ENCODE data around the gene GATA5.

The GATA5 gene

GRCh38 chr20:62424249-62425107 lies 51.3 kb downstream of the GATA5 start:
- Histone ChIP-seq H3K9ac (ENCODE audit: low read length) (no peak overlapping the region), H3K9me3 (ENCODE audit: control insufficient read depth, low read length) (no peaks in the 10 kb centered on the region), H3K4me3 (ENCODE audit: low read length) (no peak overlapping the region), H3K4me1 (ENCODE audit: control insufficient read depth, insufficient read depth, low read length) (no peaks in the 10 kb centered on the region), H3K27me3 (replicated peaks; ENCODE audit: control insufficient read depth, insufficient read depth, low read length) (peaks cover 46% of the 10 kb centered on the region), H3K36me3 (ENCODE audit: control insufficient read depth, insufficient read depth, low read length, severe bottlenecking) (no peaks in the 10 kb centered on the region)
- no peak for DNase-seq (ENCODE audit: low read depth)

DNA sequence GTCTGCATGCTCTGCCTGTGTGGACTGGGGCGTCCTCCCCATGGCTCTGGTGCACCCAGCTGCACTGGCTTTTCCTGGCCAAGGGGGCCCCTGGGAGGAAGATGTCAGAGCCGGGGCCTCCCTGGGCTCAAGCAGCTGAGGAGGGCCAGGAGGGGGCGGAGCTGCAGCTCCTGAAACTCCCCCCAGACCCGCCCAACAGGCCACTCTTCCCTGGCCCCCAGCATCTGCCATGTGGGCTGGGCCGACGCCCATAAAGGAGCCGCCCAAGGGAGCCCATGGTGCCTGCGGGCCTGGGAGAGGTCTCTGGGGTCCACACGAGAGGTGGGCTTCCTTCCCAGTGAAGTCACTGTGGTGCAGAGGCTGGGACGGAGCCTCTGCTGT lies 52.5 kb downstream of the GATA5 start:
- Histone ChIP-seq H3K36me3 (ENCODE audit: control insufficient read depth, insufficient read depth, low read length, severe bottlenecking) (no peaks in the 10 kb centered on the region), H3K4me3 (ENCODE audit: low read length) (no peak overlapping the region), H3K4me1 (ENCODE audit: control insufficient read depth, insufficient read depth, low read length) (no peaks in the 10 kb centered on the region), H3K9me3 (ENCODE audit: control insufficient read depth, low read length) (no peaks in the 10 kb centered on the region), H3K9ac (ENCODE audit: low read length) (no peak overlapping the region), H3K27me3 (replicated peaks; ENCODE audit: control insufficient read depth, insufficient read depth, low read length) (peaks cover 48% of the 10 kb centered on the region)
- DNase-seq (ENCODE audit: low read depth), result no peak

DNA sequence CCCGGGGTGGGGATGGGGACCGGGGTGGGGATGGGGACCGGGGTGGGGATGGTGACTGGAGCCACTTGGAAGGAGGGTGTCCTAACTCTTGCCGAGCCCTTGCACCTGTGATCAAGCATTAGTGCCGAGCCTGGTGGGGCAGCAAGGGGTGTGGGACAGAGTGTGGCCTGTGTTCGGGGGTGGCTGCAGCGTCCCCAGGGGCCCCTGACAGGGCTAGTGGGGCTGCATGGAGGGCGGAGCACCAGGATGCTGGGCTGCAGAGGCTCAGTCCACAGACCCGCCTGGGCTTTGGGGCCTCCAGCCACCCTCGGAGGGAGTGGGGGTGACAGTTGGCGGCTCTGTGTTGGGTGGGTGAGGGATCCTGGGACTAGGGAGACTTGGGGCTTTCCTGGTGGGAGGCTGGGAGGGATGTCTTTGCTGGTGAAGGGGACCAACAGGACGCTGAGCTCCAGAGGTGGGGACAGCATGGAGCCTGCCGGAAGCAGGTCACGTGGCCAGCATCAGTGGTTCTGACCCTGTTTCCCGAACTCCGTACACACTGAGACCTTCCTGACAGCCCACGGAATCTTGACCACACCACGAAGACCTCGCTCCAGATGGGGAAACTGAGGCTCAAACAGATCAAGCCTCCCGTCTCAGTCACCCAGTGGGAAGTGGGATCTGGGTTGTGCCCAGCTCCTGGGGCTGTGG lies 53.0 kb downstream of the GATA5 start:
- Histone ChIP-seq H3K9ac (ENCODE audit: low read length) (no peak overlapping the region), H3K36me3 (ENCODE audit: control insufficient read depth, insufficient read depth, low read length, severe bottlenecking) (no peaks in the 10 kb centered on the region), H3K4me1 (ENCODE audit: control insufficient read depth, insufficient read depth, low read length) (no peaks in the 10 kb centered on the region), H3K9me3 (ENCODE audit: control insufficient read depth, low read length) (no peaks in the 10 kb centered on the region), H3K4me3 (ENCODE audit: low read length) (no peak overlapping the region), H3K27me3 (replicated peaks; ENCODE audit: control insufficient read depth, insufficient read depth, low read length) (peaks cover 51% of the 10 kb centered on the region)
- DNase-seq (ENCODE audit: low read depth), result no peak

DNA sequence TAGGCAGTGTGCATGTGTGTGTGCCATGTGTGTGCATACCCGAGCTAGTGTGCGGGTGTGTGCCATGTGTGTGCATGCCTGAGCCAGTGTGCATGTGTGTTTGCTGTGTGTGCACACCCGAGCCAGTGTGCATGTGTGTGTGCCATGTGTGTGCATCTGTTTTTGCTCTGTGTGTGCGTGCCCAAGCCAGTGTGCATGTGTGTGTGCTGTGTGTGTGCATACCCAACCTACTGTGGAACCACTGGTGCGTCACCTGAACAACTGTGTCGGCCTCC lies 54.1 kb downstream of the GATA5 start:
- Histone ChIP-seq H3K9ac (ENCODE audit: low read length) (no peak overlapping the region), H3K4me1 (ENCODE audit: control insufficient read depth, insufficient read depth, low read length) (no peaks in the 10 kb centered on the region), H3K4me3 (ENCODE audit: low read length) (no peak overlapping the region), H3K36me3 (ENCODE audit: control insufficient read depth, insufficient read depth, low read length, severe bottlenecking) (no peaks in the 10 kb centered on the region), H3K9me3 (ENCODE audit: control insufficient read depth, low read length) (no peaks in the 10 kb centered on the region), H3K27me3 (replicated peaks; ENCODE audit: control insufficient read depth, insufficient read depth, low read length) (peaks cover 58% of the 10 kb centered on the region)
- DNase-seq (ENCODE audit: low read depth), result no peak

DNA sequence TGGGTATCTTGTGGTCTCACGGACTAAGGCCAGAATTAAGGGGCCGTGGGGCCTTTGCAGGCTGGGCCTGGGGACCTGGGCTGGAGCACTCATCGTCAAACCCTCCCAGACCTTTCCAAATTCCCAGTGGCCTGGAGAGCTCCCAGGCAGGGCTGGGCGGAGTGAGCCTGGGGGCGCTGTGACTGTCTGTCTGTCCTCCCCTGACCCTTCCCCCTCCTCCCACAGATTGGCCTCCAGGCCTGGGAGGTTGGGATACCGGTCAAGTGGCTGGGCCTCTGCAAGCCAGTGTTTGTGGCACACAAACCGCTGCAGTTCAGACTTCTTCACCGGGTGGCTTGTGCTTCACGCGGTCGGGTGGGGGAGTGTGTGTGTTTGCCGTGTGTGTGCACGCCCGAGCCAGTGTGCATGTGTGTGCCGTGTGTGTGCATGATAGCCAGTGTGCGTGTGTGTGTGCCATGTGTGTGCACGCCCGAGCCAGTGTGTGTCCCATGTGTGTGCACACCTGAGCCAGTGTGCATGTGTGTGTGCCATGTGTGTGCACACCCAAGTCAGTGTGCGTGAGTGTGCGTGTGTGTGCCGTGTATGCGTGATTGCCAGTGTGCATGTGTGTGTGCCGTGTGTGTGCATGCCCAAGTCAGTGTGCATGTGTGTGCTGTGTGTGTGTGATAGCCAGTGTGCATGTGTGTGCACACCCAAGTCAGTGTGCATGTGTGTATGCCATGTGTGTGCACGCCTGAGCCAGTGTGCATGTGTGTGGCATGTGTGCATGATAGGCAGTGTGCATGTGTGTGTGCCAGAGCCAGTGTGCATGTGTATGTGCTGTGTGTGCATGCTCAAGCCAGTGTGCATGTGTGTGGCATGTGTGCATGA lies 54.7 kb downstream of the GATA5 start:
- no peak overlapping the region for H3K9ac ChIP-seq (ENCODE audit: low read length)
- no peaks in the 10 kb centered on the region for H3K9me3 ChIP-seq (ENCODE audit: control insufficient read depth, low read length)
- H3K27me3 ChIP-seq (replicated peaks; ENCODE audit: control insufficient read depth, insufficient read depth, low read length), result peaks cover 52% of the 10 kb centered on the region
- no peaks in the 10 kb centered on the region for H3K36me3 ChIP-seq (ENCODE audit: control insufficient read depth, insufficient read depth, low read length, severe bottlenecking)
- H3K4me3 ChIP-seq (ENCODE audit: low read length), result no peak overlapping the region
- DNase-seq (ENCODE audit: low read depth), result no peak
- no peaks in the 10 kb centered on the region for H3K4me1 ChIP-seq (ENCODE audit: control insufficient read depth, insufficient read depth, low read length)

- Histone ChIP-seq H3K4me1 (ENCODE audit: control insufficient read depth, insufficient read depth, low read length) (no peaks in the 10 kb centered on the region), H3K9me3 (ENCODE audit: control insufficient read depth, low read length) (no peaks in the 10 kb centered on the region), H3K36me3 (ENCODE audit: control insufficient read depth, insufficient read depth, low read length, severe bottlenecking) (no peaks in the 10 kb centered on the region), H3K4me3 (ENCODE audit: low read length) (no peak overlapping the region), H3K27me3 (replicated peaks; ENCODE audit: control insufficient read depth, insufficient read depth, low read length) (peaks cover 42% of the 10 kb centered on the region), H3K9ac (ENCODE audit: low read length) (no peak overlapping the region)
- DNase-seq (ENCODE audit: low read depth), result no peak
Observed at GRCh38 chr20:62419759-62420158, 56.0 kb downstream of the GATA5 start.

DNA sequence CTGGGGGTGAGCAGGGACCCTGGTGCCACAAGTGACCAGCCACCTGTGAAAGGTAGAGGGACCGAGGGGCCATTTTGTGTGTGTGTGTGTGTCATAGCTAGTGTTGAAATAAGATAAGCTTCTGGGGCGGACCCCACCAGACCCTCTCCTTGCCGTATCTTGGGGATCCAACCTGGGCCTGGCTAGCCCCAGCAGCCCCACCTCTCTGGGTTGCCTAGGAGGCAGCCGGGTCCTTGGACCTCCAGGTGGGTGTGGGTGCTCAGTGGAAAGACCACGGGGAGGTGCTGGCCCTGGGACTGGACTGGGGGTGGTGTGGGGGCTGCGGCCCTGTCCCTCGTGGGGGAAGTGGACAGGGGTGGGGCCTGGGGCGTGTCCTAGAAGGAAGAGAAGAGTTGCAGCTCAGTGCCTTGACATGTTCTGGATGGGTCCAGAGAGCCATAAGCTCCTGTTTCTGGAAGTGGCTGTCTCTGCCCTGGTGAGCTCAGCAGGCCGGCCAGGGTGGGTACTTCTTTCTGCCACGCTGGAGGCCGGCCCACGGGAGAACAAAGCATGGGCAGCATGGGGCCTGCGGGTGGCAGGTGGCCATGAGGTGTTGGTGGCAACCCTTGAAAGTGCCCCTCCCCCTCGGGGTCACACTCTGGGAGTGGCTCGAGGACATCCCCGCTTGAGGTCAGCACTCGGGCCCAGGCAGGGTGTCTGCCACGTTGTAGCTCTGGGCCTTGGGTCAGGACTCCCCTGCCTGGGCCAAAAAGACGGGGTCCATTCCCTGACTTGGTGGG lies 56.9 kb downstream of the GATA5 start:
- H3K9me3 ChIP-seq (ENCODE audit: control insufficient read depth, low read length), result no peaks in the 10 kb centered on the region
- H3K36me3 ChIP-seq (ENCODE audit: control insufficient read depth, insufficient read depth, low read length, severe bottlenecking), result no peaks in the 10 kb centered on the region
- H3K4me1 ChIP-seq (ENCODE audit: control insufficient read depth, insufficient read depth, low read length), result no peaks in the 10 kb centered on the region
- no peak overlapping the region for H3K9ac ChIP-seq (ENCODE audit: low read length)
- peaks cover 39% of the 10 kb centered on the region for H3K27me3 ChIP-seq (replicated peaks; ENCODE audit: control insufficient read depth, insufficient read depth, low read length)
- H3K4me3 ChIP-seq (ENCODE audit: low read length), result no peak overlapping the region
- DNase-seq (ENCODE audit: low read depth), result no peak

DNA sequence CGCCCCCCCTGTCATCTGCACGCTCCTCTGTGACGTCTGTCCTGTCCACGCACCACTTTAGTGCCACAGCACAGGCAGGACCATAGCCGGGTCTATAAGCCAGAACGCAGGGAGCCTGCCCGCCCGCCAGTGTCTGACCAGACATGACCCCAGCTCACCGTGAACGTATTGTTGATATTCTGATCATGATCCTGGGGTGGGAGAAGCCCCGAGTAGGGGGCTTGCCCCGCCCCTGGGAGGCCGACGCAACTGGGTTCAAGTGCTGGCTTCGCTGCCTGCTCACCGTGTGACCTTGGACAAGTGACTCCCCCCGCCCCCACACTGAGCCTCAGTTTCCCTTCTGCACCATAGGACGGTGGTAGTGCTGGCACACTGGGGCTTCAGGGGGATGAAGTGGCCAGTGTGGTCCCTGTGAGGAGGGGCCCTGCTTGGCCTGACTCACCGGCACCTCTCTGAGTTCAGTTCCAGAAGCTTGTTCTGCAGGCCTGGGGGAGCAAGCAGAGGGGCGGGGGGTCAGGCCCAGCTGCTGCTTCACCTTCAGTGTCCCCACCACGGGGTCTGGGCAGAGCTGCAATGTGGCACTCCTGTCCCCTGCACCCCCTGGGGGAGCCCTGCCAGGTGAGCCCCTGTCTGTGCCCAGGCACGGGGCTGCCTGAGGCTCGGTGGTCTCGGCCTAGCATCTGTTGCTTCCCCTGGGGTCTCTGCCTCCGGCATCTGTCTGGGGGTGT lies 57.6 kb downstream of the GATA5 start:
- Histone ChIP-seq H3K9ac (ENCODE audit: low read length) (no peak overlapping the region), H3K27me3 (replicated peaks; ENCODE audit: control insufficient read depth, insufficient read depth, low read length) (peaks cover 35% of the 10 kb centered on the region), H3K36me3 (ENCODE audit: control insufficient read depth, insufficient read depth, low read length, severe bottlenecking) (no peaks in the 10 kb centered on the region), H3K4me3 (ENCODE audit: low read length) (no peak overlapping the region), H3K4me1 (ENCODE audit: control insufficient read depth, insufficient read depth, low read length) (no peaks in the 10 kb centered on the region), H3K9me3 (ENCODE audit: control insufficient read depth, low read length) (no peaks in the 10 kb centered on the region)
- DNase-seq (ENCODE audit: low read depth), result no peak

GRCh38 chr20:62416651-62417637 lies 58.9 kb downstream of the GATA5 start:
- no peak overlapping the region for H3K4me3 ChIP-seq (ENCODE audit: low read length)
- H3K27me3 ChIP-seq (replicated peaks; ENCODE audit: control insufficient read depth, insufficient read depth, low read length), result peaks cover 36% of the 10 kb centered on the region

More at GRCh38 chr20:62416651-62417637, 58.9 kb downstream of the GATA5 start:
- Histone ChIP-seq H3K4me1 (ENCODE audit: control insufficient read depth, insufficient read depth, low read length) (no peaks in the 10 kb centered on the region), H3K36me3 (ENCODE audit: control insufficient read depth, insufficient read depth, low read length, severe bottlenecking) (no peaks in the 10 kb centered on the region), H3K9me3 (ENCODE audit: control insufficient read depth, low read length) (no peaks in the 10 kb centered on the region), H3K9ac (ENCODE audit: low read length) (no peak overlapping the region)
- DNase-seq (ENCODE audit: low read depth), result no peak

Data from adipocyte (in vitro differentiated cells).